ENCODE results near the gene PLEKHG4B.

GRCh38 chr5:173392-174290 lies 81.7 kb downstream of the PLEKHG4B start:
- TF ChIP-seq CTCF (IDR thresholded peaks at IDR 0.05) (no peak), POLR2A (IDR thresholded peaks at IDR 0.05) (no peak)

All from thyroid gland (tissue), 4 donors.